NOMO-1 (cell line): Measurements from ENCODE around the gene OVCA2.

Experiments used
- DNase-seq, 2 experiments: peaks; one replicate each; lab custom pipeline; 2025; ENCODE audit not compliant: unreplicated experiment in 2 of 2; lab: John Stamatoyannopoulos, UW

OVCA2 gene

GRCh38 chr17:2041561-2042389 lies at the start of gene OVCA2:
Gene OVCA2 (plus strand): TSS chr17:2042022. CDS start chr17:2042048, 26 bp downstream.
- peak; percentile 85 to 92 for DNase-seq

GRCh38 chr17:1992541-1992940 lies 49.3 kb upstream of the OVCA2 start:
- no peak for DNase-seq

- DNase-seq, result no peak
Measured at GRCh38 chr17:1994707-1995106, 47.1 kb upstream of the OVCA2 start.

GRCh38 chr17:1995321-1995892 lies 46.4 kb upstream of the OVCA2 start:
- DNase-seq, result no peak

- no peak for DNase-seq
Measured at GRCh38 chr17:1995907-1996799, 45.7 kb upstream of the OVCA2 start.

GRCh38 chr17:1996800-1997288 lies 45.0 kb upstream of the OVCA2 start:
- no peak for DNase-seq

GRCh38 chr17:1997289-1997926 lies 44.4 kb upstream of the OVCA2 start:
- DNase-seq, result no peak

- no peak for DNase-seq
Measured at GRCh38 chr17:1997927-1998742, 43.7 kb upstream of the OVCA2 start.

- DNase-seq, result no peak
Measured at GRCh38 chr17:1999557-2000251, 42.1 kb upstream of the OVCA2 start.

GRCh38 chr17:2002767-2003329 lies 39.0 kb upstream of the OVCA2 start:
- no peak for DNase-seq

- DNase-seq, result no peak
Measured at GRCh38 chr17:2003525-2003924, 38.3 kb upstream of the OVCA2 start.

GRCh38 chr17:2004435-2004952 lies 37.3 kb upstream of the OVCA2 start:
- DNase-seq, result no peak

GRCh38 chr17:2008332-2009126 lies 33.3 kb upstream of the OVCA2 start:
- no peak for DNase-seq

- no peak for DNase-seq
Measured at GRCh38 chr17:2009737-2010136, 32.1 kb upstream of the OVCA2 start.

GRCh38 chr17:2011411-2012371 lies 30.1 kb upstream of the OVCA2 start:
- no peak for DNase-seq

GRCh38 chr17:2012499-2012898 lies 29.3 kb upstream of the OVCA2 start:
- DNase-seq, result no peak
